GM18951 (cell line): Measurements from ENCODE around the gene TNN.

ENCODE experiments used
- POLR2A ChIP-seq: IDR thresholded peaks from 4 replicates; pipeline ENCODE4 v1.6.1; 2011; ENCODE audit warnings: mild to moderate bottlenecking; ENCODE audit not compliant: insufficient read length, insufficient read depth; ENCODE audit errors: extremely low read depth
- in situ Hi-C: fragments of 300-500 bp; cut with MboI; formaldehyde crosslinking; loops from one replicate; pipeline ENCODE4 v1.12.0; 2022; ENCODE audit warnings: low sequenced_read_pairs, mixed read lengths, inconsistent platforms; ENCODE audit not compliant: unreplicated experiment

The TNN gene

GRCh38 chr1:175075572-175076568, 8.2 kb downstream of the TNN start:
- TF ChIP-seq POLR2A: no peak
- in situ Hi-C loops: no loop called here

DNA sequence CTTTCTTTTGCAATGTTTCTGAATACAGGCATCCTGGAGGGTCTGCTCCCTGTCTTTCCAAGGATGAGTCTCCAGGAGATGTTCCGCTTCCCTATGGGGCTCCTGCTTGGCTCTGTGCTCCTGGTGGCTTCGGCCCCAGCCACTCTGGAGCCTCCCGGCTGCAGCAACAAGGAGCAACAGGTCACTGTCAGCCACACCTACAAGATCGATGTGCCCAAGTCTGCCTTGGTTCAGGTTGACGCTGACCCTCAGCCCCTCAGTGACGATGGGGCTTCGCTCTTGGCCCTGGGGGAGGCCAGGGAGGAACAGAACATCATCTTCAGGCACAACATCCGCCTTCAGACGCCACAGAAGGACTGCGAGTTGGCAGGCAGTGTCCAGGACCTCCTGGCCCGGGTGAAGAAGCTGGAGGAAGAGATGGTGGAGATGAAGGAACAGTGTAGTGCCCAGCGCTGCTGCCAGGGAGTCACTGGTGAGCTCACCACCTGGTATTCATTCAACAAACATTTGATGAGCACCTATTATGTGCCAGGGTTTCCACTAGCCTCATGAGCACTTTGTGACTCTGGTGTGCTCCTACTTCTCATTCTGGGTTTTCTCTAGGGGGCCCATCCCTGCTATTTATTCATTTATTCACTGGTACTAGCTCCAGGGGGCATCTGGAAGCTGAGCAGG, 9.9 kb downstream of the TNN start:
- no peak for TF ChIP-seq POLR2A
- in situ Hi-C loops: no loop called here

DNA sequence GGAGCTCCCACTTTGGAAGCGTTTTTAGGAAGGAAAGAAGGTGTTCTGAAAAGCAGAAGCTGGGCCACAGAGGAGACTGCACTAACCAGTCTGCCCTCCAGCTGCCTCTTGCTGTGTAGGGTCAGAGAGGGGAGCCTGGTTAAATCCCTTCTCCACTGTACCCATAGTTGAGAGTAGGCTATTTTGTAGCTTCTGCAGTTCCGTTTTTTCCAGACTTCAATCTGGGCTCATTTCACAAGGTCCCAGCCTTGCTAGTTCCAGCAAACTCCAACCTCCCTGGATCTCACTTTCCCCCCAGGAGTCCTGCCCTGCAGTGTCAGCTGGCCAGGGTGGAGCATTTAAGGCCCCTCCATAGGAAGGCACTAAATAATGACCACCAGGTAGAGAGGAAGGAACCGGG, 11.0 kb downstream of the TNN start:
- TF ChIP-seq POLR2A: no peak
- in situ Hi-C loops: no loop called here

DNA sequence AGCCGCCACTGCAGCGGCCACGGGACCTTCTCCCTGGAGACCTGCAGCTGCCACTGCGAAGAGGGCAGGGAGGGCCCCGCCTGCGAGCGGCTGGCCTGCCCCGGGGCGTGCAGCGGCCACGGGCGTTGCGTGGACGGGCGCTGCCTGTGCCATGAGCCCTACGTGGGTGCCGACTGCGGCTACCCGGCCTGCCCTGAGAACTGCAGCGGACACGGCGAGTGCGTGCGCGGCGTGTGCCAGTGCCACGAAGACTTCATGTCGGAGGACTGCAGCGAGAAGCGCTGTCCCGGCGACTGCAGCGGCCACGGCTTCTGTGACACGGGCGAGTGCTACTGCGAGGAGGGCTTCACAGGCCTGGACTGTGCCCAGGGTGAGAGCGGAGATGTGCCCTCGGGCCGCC, 11.7 kb downstream of the TNN start:
- in situ Hi-C loops: no loop called here
- no peak for TF ChIP-seq POLR2A

GRCh38 chr1:175080030-175080429, 12.4 kb downstream of the TNN start:
- in situ Hi-C loops: no loop called here
- TF ChIP-seq POLR2A: no peak

DNA sequence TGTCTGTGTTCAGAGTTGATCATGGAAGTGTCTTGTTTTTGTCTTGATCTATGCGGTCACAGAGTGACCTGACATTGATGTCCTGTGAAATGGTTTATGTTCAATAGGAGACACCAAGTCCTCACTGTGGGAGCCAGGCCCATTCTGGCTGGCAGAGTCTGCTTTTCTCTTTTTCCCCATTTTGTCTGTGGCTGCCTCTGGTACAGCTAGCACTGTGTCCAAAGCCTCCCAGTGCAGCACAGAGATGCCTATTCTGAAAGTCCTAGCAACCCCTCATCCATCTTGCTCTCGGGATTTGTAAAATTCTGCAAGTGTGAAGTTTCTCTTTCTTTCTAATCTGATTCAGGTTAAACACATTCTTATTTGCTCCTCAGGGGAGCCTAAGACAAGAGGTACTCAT, 14.3 kb downstream of the TNN start:
- in situ Hi-C loops: no loop called here
- TF ChIP-seq POLR2A: no peak

DNA sequence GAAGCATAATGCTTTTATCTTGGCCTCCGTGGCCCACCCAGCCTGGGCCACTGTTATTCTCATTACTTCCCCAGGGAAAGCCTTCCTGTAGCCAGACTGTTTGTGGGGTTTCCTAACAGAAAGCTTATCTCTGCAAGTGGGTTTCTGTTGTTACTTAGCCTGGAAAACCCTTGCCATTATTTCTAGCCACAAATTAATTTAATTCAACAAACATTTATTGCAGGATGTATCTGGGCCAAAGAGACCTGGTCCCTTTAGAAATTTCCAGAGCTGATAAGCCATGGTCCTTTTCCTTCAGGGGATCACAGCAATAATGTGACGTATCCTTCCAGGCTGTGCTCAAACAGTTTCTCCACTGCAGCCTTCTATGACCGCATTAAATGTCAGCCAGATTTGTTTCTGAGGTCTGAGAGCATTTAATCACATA, 20.9 kb downstream of the TNN start:
- TF ChIP-seq POLR2A: no peak
- in situ Hi-C loops: no loop called here

DNA sequence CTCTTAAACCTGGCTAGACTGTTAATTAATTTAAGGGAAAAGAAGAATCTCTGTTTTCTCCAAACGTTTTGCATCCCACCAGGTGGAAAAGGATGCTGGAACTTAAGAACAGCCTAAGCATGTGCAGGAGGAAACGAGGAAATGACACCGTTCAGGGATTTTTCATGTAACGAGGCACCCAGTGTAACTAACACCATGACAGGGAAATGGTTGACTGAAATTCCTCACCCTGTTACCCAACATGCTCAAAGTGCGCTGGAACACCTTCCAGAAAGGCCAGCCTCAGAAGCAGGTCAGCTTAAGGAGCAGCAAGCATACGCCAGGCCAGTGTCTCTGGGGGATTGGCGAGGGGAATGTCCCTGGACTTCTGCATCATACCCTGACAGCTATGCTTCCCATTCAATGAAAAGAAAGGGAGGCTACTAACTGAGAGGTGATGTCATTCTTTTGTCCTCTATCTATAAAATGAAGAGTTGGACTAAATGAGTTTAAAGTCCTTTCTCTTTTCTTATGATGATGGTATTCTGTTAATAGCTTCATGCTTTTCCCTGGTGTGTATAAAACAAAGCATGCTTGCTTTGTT, 21.6 kb downstream of the TNN start:
- in situ Hi-C loops: no loop called here
- TF ChIP-seq POLR2A: no peak

DNA sequence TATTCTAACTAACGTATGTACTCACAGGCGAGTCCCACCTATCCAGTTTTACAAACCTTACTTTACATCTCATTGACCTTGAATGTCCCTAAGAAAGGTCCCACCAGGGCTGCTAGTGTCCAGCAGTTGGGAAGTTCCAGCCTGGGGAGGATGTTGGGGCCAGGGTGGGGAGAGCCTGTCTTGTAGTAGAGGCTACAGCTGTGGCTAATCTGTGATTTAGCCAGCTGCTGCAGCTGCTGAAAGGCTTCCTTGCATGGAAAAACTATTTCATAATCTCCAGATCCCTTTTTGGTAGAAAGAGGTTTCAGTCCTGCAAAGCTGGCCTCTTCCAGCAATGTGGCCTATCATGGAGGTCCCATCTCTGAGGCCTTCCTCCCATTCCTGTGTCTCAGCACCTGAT, 23.1 kb downstream of the TNN start:
- in situ Hi-C loops: no loop called here
- no peak for TF ChIP-seq POLR2A

GRCh38 chr1:175094626-175095025, 27.0 kb downstream of the TNN start:
- in situ Hi-C loops: no loop called here
- TF ChIP-seq POLR2A: no peak

- in situ Hi-C loops: no loop called here
- no peak for TF ChIP-seq POLR2A
Observed at GRCh38 chr1:175095069-175095468, 27.4 kb downstream of the TNN start.

GRCh38 chr1:175095978-175096607, 28.5 kb downstream of the TNN start:
- TF ChIP-seq POLR2A: no peak
- in situ Hi-C loops: no loop called here

DNA sequence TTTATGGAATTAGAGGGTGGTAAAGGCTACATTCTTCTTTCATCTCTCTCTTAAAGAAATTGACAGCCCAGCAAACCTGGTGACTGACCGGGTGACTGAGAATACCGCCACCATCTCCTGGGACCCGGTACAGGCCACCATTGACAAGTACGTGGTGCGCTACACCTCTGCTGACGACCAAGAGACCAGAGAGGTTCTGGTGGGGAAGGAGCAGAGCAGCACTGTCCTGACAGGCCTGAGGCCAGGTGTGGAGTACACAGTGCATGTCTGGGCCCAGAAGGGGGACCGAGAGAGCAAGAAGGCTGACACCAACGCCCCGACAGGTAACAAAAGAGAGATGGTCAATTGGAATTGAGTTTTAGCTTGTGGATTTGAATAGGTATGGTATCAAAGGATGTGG, 29.7 kb downstream of the TNN start:
- in situ Hi-C loops: no loop called here
- no peak for TF ChIP-seq POLR2A
